ENCODE data around the gene ACBD3. TPM values are rescaled to one million over a fixed set of nuclear protein-coding genes. Genes with fewer than 3 reads are reported as not detected.
"Not testable (repeated sequence)": the region's sequence is repeated elsewhere in the genome, so short reads cannot be mapped to it uniquely, and the experiment has no call there.

Gene ACBD3
- 37.4 and 48.7 TPM in 2 replicates for total RNA-seq

GRCh38 chr1:226186124-226187018 lies at the start of gene ACBD3:
ACBD3 (minus strand) TSS chr1:226186741; CDS start chr1:226186675, 66 bp downstream.
- DNase-seq (ENCODE audit: extremely low read depth, low read depth, low spot score) = no peak

GRCh38 chr1:226233806-226234205 lies 47.3 kb upstream of the ACBD3 start:
- DNase-seq (ENCODE audit: extremely low read depth, low read depth, low spot score) = no peak

- no peak for DNase-seq (ENCODE audit: extremely low read depth, low read depth, low spot score)
Observed at GRCh38 chr1:226233293-226233692, 46.8 kb upstream of the ACBD3 start.

GRCh38 chr1:226226601-226227000 lies 40.1 kb upstream of the ACBD3 start:
- no peak for DNase-seq (ENCODE audit: extremely low read depth, low read depth, low spot score)

GRCh38 chr1:226223786-226224244 lies 37.3 kb upstream of the ACBD3 start:
- DNase-seq (ENCODE audit: extremely low read depth, low read depth, low spot score) = no peak

- DNase-seq (ENCODE audit: extremely low read depth, low read depth, low spot score) = no peak
Observed at GRCh38 chr1:226223157-226223785, 36.7 kb upstream of the ACBD3 start, which contains the start of gene MIXL1. MIXL1 (plus strand) TSS chr1:226223664; CDS start chr1:226223682, 18 bp downstream.

- DNase-seq (ENCODE audit: extremely low read depth, low read depth, low spot score) = no peak
Observed at GRCh38 chr1:226222686-226223085, 36.1 kb upstream of the ACBD3 start.

- no peak for DNase-seq (ENCODE audit: extremely low read depth, low read depth, low spot score)
Observed at GRCh38 chr1:226220473-226221189, 34.1 kb upstream of the ACBD3 start.

GRCh38 chr1:226217273-226217672 lies 30.7 kb upstream of the ACBD3 start:
- no peak for DNase-seq (ENCODE audit: extremely low read depth, low read depth, low spot score)

GRCh38 chr1:226216056-226216455 lies 29.5 kb upstream of the ACBD3 start:
- no peak for DNase-seq (ENCODE audit: extremely low read depth, low read depth, low spot score)

- no peak for DNase-seq (ENCODE audit: extremely low read depth, low read depth, low spot score)
Observed at GRCh38 chr1:226215239-226215638, 28.7 kb upstream of the ACBD3 start.

GRCh38 chr1:226212545-226212944 lies 26.0 kb upstream of the ACBD3 start:
- DNase-seq (ENCODE audit: extremely low read depth, low read depth, low spot score) = no peak

- DNase-seq (ENCODE audit: extremely low read depth, low read depth, low spot score) = no peak
Observed at GRCh38 chr1:226211181-226211821, 24.8 kb upstream of the ACBD3 start.

GRCh38 chr1:226210571-226211176 lies 24.1 kb upstream of the ACBD3 start:
- DNase-seq (ENCODE audit: extremely low read depth, low read depth, low spot score) = no peak

GRCh38 chr1:226209307-226210059 lies 22.9 kb upstream of the ACBD3 start:
- DNase-seq (ENCODE audit: extremely low read depth, low read depth, low spot score) = no peak

GRCh38 chr1:226207048-226207447 lies 20.5 kb upstream of the ACBD3 start:
- no peak for DNase-seq (ENCODE audit: extremely low read depth, low read depth, low spot score)

GRCh38 chr1:226204198-226204597 lies 17.7 kb upstream of the ACBD3 start:
- DNase-seq (ENCODE audit: extremely low read depth, low read depth, low spot score) = no peak

GRCh38 chr1:226203655-226204054 lies 17.1 kb upstream of the ACBD3 start:
- no peak for DNase-seq (ENCODE audit: extremely low read depth, low read depth, low spot score)

- DNase-seq (ENCODE audit: extremely low read depth, low read depth, low spot score) = no peak
Observed at GRCh38 chr1:226203240-226203639, 16.7 kb upstream of the ACBD3 start.

GRCh38 chr1:226202666-226203065 lies 16.1 kb upstream of the ACBD3 start:
- DNase-seq (ENCODE audit: extremely low read depth, low read depth, low spot score) = not testable (repeated sequence)
